Activated naive CD8-positive, alpha-beta T cell treated with anti-CD3 and anti-CD28 coated beads, Interleukin-2, amount 50 U/mL, for 16 hours (primary cell): ENCODE results near the gene RNASE3.
"Not testable (repeated sequence)": the region's sequence is repeated elsewhere in the genome, so short reads cannot be mapped to it uniquely, and the experiment has no call there.

Source experiments
- DNase-seq: peaks from one replicate; pipeline ENCODE4 v3.0.0-alpha.2; 2020; ENCODE audit warnings: low read depth, low spot score

Gene RNASE3

DNA sequence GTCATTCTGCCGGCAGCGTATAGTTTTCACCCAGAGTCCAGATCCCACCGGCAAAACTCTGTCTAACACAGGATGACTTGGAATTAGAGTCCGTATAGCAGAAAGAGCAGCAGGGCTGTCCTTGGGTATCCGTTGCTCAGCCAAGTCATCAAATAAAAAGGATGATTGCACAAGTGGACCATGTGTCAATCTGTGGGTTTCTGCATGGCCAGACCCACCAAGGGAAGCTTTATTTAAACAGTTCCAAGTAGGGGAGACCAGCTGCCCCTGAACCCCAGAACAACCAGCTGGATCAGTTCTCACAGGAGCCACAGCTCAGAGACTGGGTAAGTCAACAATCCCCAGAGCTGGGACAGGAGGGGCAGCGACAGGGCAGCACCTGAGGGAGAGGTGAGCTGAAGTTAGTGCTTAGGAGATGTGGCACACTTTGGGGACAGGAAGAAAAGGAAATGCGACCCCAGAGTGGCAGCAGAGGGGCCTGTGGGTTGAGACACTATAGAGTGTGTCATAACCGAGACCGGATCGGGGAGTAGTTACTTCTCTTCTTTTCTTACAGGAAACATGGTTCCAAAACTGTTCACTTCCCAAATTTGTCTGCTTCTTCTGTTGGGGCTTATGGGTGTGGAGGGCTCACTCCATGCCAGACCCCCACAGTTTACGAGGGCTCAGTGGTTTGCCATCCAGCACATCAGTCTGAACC lies at the start of gene RNASE3:
TSS of gene RNASE3 (plus strand) at position 260 of the 700 bp plus-strand sequence. CDS start at position 562, 302 bp downstream.
- not testable (repeated sequence) for DNase-seq

DNA sequence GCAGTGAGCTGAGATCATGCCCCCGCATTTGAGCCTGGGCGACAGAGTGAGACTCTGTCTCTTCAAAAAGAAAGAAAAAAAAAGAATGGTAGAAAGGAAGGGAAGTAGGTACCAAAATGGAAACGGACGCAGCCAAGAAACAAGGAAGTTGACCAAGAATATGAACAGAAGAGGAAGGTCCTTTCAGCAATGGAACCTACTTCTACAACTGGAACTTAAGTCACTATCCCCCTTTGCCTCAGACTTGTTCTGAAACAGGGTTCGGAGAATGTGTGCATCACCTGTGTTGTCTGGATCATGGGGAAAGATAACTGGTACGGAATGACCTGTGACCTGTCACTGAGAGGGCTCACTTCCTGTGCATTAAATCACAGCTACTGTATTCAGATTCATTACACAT lies 44.6 kb upstream of the RNASE3 start:
- DNase-seq: no peak

DNA sequence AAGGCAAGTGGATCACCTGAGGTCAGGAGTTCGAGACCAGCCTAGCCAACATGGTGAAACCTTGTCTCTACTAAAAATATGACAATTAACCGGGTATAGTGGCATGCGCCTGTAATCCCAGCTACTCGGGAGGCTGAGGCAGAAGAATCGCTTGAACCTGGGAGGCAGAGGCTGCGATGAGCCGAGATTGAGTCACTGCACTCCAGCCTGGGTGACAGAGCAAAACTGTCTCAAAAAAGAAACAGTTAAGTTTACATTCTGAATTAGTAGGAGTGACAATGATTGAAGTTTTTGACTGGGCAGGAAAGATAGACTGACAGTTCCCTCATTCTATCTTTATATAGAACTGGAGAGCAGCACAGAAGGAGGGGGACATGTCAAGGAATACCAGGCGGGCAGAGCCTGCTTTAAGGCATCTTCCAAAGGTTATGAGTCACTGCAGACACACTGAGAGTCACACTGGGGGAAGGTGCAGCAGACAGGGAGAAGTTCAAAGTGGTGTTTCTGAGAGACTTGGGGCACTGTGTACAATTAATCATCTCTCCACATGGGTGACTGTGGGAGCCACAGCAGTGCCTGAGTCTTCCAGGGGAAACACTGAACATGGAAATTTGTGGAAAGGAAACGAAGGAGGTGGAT lies 42.8 kb upstream of the RNASE3 start:
- no peak for DNase-seq

DNA sequence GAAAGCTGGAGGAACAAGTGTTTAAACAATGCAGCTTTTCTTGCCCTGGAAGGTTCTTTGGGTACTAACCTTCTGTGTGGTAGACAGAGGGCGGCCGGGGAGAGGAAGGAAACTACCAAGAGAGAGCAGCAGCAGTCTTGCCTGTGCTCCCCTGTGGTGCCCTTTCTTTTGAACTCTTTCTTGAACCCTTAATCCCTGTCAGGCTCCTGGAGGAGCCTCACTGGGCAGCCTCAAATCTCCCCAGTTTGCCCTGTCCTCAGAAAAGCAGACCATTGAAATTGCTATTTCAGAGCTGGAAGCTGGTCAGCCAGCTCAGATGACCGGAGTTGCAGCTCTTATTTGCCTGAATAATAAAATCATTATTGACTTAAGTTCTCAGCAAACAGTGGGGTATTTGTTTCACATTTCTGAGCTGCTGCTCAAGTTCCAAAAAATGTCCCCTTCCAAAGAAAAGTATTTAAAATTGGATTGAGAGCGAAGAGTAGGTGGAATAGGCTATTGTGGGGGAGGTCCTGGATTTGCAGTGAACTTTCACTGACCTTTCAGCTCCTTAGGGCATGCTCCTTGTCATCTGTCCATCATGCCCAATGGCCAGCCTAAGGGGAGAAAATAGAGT lies 42.1 kb upstream of the RNASE3 start:
- no peak for DNase-seq

DNA sequence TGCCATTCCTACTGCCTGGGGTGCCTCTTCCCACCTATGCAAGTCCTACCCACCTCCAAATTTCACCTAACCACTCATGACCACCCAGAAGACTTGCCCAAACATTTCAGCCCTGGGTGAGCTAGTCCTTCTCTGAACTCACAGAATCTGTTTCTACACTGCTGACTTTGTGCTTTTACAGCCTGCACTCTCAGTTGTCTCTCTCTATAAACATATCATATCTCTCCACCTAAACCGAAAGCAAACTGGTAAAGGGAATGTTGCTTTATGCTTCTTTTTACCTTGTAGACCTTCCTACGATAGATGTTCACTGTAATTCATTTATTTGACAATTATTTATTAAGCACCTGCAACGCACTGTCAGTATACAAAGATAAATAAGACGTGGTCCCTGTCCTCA lies 38.1 kb upstream of the RNASE3 start:
- DNase-seq: no peak

DNA sequence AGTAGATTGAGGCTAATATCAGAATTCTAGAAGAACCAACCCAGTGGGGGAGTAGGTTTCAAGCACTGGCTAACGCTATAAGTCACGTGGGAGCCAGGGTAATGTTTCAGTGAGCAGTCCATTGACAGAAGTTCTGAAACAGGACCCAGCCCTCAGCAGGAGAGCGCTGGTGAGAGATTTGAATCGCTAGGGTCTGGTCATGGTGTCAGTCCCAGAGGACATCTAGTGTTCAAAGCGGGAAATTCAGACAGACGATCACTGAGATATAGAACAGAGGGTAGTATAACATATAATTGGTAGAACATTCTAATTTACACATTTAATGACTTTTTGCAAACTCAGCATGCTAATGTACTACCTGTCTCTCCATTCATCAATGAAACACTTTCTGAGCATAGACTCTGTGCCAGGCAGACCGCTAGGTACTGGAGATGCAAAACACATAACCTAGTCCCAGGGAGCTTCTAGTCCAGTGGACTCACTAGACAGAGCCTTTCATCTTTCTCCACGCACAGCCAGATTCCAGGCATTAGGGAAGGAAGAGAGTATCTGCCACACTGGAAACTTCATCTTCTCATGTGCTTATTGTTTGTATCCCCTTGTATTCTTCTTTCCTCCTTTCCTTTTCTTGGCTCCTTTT lies 35.4 kb upstream of the RNASE3 start:
- DNase-seq: no peak

DNA sequence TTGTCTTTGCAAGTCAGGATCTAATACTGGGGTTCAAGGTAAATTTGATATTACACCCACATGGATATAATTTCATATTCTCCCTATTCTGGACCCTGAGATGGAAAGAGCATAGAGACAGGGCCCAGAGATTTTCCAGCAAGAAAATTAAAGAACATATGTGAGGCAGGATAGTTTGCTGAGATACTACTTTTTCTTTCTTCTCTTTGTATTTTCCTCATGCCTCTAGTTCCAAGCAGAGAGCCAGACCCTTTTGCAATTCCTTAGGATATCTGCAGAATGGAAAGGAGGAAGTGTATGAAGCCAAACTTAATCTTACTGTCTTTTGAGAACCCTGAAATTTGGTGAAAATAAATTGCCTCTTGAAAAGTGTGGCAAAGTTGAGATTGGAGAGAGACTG lies 34.0 kb upstream of the RNASE3 start:
- no peak for DNase-seq

DNA sequence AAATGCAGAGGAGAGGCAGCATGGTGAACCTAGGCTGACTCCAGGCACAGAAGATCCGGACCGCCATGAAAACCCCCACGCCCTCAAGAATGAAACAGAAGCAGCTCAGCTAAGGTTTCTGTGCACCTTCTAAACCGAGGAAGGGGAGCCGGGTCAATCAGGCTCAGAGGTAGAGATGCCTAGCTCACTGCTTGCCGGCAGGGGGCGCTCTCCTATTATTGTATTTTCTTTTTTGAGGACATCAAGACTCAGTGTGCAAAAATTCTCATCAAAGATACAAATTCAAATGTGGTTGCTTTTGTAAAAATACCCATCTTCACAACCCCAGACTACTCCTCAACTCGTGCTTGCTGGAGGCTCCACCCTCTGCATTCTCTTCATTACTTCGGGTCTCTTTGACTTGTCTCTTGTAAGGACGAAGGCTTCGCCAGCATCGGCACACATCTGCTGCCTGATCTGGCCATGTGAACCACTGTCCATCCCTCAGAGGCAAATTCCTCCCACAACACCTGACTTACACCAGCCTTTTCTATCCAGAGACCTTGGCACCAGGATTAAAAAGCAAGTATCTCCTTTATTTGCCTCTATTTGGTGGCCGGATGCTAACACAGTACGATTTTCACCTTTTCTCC lies 33.4 kb upstream of the RNASE3 start:
- DNase-seq: peak; percentile 29

DNA sequence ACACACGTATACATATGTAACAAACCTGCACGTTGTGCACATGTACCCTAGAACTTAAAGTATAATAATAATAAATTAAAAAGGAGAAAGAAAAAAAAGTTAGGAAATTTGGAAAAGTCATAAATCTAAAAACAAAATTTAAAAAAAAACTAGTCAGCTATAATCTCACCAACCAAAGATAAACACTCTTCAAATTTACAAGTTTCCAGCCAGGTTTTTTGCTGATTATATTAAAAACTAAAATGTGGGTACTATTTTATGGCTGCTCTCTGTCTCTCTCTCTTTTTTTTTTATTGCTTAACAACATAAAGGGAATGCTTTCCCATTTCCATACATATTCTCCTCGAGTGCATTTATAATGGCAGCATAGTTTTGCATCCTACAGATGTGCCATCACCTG lies 25.0 kb upstream of the RNASE3 start:
- DNase-seq: no peak

DNA sequence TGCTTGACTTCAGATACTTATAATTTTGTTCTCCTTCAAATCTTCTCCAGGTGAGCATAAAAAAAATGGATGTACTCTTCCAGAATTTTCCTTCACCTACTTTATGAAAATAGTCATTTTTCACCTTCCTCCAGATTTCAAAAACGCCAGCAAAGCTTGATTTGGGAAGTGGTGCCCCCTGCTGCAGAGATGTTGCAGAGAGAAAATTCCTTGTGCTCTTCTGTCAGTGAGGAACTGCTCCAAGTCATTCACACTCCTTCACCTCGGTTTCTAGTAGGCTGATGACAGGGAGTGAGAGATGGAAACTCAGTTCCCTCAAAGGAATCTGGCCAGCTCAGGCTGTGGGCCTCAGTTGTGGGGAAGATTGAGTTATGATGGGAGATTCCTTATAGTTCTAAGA lies 24.2 kb upstream of the RNASE3 start:
- no peak for DNase-seq

DNA sequence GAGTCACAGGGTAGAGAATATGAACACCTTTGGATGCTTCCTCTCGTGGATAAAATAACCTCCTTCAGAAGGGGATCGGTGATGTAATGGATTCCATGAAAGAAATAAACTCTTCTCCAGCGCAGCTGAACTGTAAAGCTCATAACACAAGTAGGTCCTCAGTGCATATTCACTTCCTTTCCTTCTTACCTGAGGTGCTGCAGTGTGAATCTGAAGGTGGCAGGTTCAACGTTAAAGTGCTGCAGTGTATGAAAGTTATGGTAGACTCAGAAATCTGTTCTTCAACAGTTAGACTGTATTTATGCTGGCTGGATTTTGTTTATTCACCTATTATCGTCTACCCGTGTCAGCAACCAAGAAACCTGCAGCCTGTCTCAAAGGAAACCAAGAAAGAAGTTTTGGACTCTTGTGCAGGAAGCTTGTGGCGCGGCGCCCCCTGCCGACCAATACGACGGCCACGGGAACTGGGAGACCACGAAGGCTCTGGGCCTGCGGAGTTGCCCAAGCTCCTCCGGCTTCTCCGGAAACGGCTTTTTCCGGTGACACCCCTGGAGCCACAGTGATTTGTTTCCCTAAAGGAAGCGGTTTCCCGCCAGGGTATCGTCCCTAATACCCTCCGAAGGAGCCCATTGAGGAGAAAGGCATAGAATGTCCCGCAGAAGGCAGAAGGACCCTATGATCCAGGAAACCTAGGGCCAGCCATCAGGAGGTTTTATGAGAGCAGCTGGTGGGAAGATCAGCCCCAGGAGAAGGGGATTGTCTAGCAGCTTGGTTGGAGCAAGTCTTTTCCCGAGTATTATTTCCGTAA lies 17.6 kb upstream of the RNASE3 start:
- peak; percentile 59 for DNase-seq

DNA sequence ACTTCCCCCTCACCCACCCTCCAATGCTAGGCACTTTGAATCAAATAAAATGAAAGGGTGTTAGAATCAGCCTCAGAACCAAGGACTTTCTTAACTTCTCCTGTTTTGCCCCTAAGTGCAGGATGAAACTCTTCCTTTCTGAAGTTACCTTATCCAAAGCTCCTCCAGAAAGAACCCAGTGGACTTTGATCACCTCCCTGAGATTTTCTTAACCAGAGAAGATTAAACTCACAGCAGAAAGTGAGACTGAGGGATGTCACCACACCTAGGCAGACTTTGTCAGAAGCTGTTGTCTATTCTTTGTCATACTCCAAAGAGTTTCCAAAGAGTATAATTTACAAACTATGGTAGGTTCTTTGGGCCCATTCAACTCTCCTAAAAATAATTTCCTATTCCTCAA lies 14.2 kb upstream of the RNASE3 start:
- no peak for DNase-seq

DNA sequence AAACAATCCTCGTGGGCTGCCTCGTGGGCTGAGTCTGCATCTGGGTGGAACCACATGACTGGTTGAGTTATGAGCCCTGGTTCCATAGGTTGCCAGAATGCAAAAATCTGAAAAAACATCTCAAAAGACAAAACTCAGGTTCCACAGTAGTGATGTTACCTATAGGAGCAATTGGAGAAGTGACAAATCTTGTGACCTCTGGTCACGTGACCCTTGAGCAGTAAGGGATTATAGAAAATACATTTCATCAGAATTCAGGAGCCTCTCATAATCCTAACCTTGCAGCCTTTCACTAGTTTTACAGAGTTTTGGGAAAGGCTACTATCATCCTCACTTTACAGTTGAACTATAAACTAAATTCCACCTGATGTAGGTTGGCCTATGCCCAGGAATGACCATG lies 12.5 kb upstream of the RNASE3 start:
- no peak for DNase-seq

DNA sequence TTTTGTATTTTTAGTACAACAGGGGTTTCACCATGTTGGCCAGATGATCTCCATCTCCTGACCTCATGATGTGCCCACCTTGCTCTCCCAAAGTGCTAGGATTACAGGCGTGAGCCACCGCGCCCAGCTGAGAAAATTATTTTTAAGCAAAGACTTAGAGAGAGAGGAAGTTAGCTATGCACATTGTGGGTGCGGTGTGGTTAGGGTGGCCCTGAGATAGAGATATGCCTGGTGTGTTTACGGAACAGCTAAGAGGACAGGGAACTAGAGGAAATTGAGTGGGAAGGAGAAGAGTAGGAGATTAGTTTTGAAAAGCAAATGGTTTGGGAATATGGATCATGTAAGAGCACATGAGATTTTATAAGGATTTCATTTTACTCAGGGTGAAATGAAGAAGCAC lies 10.0 kb upstream of the RNASE3 start:
- not testable (repeated sequence) for DNase-seq

DNA sequence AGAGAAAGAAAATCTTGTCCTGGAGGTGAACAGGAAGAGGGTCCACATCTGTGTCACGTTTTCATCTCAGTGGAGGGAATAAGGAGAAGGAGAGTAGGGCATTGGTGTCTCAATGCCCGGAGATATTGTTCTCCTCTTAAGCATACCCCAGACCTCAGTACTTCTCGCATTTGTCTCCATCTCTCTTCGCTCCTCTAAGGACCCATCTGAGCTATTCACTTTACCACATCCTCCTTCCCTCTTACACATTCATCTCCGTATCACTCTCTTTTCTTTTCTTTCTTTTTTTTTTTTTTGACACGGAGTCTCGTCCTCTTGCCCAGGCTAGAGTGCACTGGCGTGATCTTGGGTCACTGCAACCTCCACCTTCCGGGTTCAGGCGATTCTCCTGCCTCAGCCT lies 8.4 kb upstream of the RNASE3 start:
- DNase-seq: not testable (repeated sequence)

DNA sequence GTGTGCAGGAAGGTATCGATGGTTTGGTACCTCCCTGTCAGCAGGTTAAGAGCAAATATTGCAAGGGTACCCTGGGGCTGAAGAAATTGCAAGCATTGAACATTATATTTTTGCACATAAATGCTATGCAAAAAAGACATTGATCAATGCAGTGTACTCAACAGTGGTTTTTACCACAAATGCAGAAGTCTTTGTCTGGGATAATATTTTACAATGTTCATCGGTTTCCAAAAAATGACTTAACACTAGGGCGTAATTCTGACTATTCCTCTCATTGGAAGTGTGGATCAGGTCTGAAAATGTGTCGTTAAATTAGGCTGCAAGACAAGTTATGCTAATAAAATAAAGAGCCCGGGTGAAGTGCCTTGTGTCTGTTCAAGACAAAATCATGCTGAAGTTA lies 2.8 kb upstream of the RNASE3 start:
- DNase-seq: not testable (repeated sequence)

DNA sequence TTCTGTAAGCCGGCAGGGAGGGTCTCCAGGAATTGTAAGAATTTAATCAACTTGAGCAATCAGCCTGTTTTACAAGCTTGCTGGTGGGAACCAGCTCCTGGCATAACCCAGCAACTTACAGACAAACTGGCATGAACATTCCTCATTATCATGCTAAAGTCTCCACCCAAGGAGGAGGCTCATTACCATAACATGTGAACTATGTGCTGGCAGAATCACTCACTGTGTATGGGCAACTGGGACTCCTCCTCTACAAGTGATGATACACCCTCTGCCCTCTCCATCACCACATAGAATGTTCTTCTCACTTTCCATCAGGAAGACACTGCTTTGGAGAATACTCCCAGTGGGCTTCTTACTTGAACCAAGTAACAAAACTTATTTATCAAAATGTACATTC lies 4.1 kb downstream of the RNASE3 start:
- DNase-seq: not testable (repeated sequence)

DNA sequence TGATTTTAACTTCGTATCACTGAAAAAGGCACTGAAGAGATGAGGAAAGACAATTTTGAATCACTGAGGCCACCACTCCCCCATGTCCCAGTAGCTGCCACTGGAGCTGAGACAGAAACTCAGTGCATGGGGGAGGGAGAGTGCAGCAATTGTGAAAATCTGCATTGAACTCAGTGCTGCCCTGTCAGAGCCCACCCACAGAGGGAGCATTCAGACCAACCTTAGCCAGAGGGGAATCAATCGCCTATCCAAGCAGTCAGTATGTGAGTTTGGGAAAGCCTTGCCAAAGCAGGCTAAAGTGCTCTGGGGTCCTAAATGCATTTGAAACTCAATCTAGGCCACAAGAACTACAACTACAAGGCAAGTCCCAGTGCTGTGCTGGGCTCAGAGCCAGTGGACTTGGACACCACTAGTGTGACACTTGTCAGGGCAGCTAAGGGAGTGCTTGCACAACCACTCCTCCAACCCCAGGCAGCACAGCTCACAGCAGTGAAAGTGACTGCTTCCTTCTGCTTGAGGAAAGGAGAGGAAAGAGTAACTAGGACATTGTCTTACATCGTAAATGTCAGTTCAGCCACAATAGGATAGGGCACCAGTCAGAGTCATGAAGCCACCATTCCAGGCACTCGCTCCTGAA lies 13.3 kb downstream of the RNASE3 start:
- DNase-seq: no peak

DNA sequence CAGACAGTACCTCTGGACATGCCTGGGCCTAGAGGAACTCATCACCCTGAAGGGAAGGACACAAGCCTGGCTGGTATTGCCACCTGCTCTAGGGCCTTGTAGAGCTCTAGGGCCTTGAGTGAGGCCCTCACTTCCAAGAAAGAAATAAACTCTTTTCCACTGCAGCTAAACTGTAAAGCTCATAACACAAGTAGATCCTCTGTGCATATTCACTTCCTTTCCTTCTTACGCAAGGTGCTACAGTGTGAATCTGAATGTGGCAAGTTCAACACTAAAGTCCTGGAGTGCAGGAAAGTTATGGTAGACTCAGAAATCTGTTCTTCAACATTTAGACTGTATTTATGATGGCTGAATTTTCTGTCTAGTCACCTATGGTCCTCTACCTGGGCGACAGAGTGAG lies 14.5 kb downstream of the RNASE3 start:
- DNase-seq: no peak

DNA sequence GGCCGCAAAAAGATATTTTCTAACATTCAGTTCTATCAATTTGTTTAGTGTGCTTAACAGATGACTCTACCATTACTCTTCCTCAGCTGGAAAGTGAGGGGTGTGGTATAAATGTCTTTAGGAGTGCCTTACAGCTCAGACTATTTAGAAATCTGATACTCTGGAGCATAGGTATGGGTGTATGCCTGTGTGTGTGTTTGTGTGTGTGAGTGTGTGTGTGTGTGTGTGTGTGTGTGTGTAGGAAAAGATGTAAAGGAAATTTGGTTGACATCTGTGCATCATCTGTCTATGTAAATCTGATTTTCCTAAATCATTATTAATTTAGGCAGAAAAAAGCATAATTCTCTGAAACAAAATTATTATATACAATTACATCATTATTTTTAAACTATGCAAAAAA lies 16.0 kb downstream of the RNASE3 start:
- DNase-seq: no peak

DNA sequence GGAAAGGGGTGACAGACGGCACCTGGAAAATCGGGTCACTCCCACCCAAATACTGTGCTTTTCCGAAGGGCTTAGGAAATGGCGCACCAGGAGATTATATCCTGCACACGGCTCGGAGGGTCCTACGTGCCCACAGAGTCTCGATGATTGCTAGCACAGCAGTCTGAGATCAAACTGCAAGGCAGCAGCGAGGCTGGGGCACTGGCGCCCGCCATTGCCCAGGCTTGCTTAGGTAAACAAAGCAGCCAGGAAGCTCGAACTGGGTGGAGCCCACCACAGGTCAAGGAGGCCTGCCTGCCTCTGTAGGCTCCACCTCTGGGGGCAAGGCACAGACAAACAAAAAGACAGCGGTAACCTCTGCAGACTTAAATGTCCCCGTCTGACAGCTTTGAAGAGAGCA lies 19.6 kb downstream of the RNASE3 start:
- not testable (repeated sequence) for DNase-seq
